AG04449 (cell line): Measurements from ENCODE around the gene MX2.
"Not testable (repeated sequence)": the region's sequence is repeated elsewhere in the genome, so short reads cannot be mapped to it uniquely, and the experiment has no call there.

ENCODE experiments used
- CTCF ChIA-PET: fragments of 350-600 bp; formaldehyde crosslinking; extraction: SDS; loops from one replicate; lab custom pipeline; 2021; ENCODE audit warnings: antibody characterized with exemption; lab: Yijun Ruan, JAX
- POLR2A ChIA-PET: fragments of 400-600, 350-600 bp; formaldehyde crosslinking; extraction: SDS; loops from one replicate; lab custom pipeline; 2020; ENCODE audit warnings: antibody characterized with exemption, inconsistent platforms; lab: Yijun Ruan, JAX
- DNase-seq: peaks from one replicate; pipeline ENCODE4 v3.0.0-alpha.2; 2010; ENCODE audit warnings: low read depth, low spot score
- H3K4me3 ChIP-seq: 2 replicates; pipeline ENCODE4 v1.5.1; 2011; ENCODE audit warnings: low read depth, mild to moderate bottlenecking, control low read depth, low read length
- CTCF ChIP-seq: IDR thresholded peaks from one replicate; pipeline ENCODE4 v1.5.1; 2011; ENCODE audit warnings: mild to moderate bottlenecking, moderate library complexity, low read length, control low read depth, inconsistent platforms; ENCODE audit not compliant: insufficient read depth; ENCODE audit errors: missing control alignments

Gene MX2

GRCh38 chr21:41358193-41359166 is 3.3 kb upstream of the MX2 start:
- TF ChIP-seq CTCF, result no peak
- CTCF ChIA-PET, result interaction anchor here (1.1 kb wide), 1 partner anchor 72 kb away, joined by 3 read pairs; no protein-coding TSS in a partner anchor
- POLR2A ChIA-PET, result no interaction called here

GRCh38 chr21:41359286-41359685 is 2.5 kb upstream of the MX2 start:
- DNase-seq, result no peak
- POLR2A ChIA-PET, result no interaction called here
- no peak overlapping the region for H3K4me3 ChIP-seq
- no peak for TF ChIP-seq CTCF
- CTCF ChIA-PET, result interaction anchor here (1.1 kb wide), 1 partner anchor 73 kb away, joined by 3 read pairs; no protein-coding TSS in a partner anchor

More at GRCh38 chr21:41358193-41359166, 3.3 kb upstream of the MX2 start:
- DNase-seq, result no peak
- H3K4me3 ChIP-seq, result no peak overlapping the region

GRCh38 chr21:41359754-41360071 is 2.1 kb upstream of the MX2 start:
- H3K4me3 ChIP-seq, POLR2A ChIA-PET, DNase-seq: not testable (repeated sequence)
- CTCF ChIA-PET, result interaction anchor here (1.1 kb wide), 1 partner anchor 73 kb away, joined by 3 read pairs; no protein-coding TSS in a partner anchor

- TF ChIP-seq CTCF, result no peak
- DNase-seq, result no peak
- ChIA-PET CTCF (interaction anchor here (1.8 kb wide), 1 partner anchor 77 kb away, joined by 4 read pairs; no protein-coding TSS in a partner anchor), POLR2A (no interaction called here)
- H3K4me3 ChIP-seq, result no peak overlapping the region
Measured at GRCh38 chr21:41360072-41360821, 1.6 kb upstream of the MX2 start.

- ChIA-PET CTCF (interaction anchor here (1.8 kb wide), 1 partner anchor 78 kb away, joined by 4 read pairs; no protein-coding TSS in a partner anchor), POLR2A (no interaction called here)
- no peak for TF ChIP-seq CTCF
- DNase-seq, result no peak
- H3K4me3 ChIP-seq, result peak overlapping the region; percentile 58
Measured at GRCh38 chr21:41361053-41361785, 608 bp upstream of the MX2 start.

GRCh38 chr21:41362605-41363369 is 960 bp downstream of the MX2 start:
- no peak for TF ChIP-seq CTCF

More at GRCh38 chr21:41362605-41363369, 960 bp downstream of the MX2 start:
- ChIA-PET POLR2A (no interaction called here), CTCF (no interaction called here)
- DNase-seq, result no peak
- peak overlapping the region; percentile 58 for H3K4me3 ChIP-seq
